DOHH2 (cell line): ENCODE results near the gene RUNX2.

Experiments used
- CTCF ChIP-seq: fragments of 200-600 bp; sonication (generic); IDR thresholded peaks from one replicate; pipeline ENCODE4 v1.5.1; 2014; ENCODE audit warnings: antibody characterized with exemption, mild to moderate bottlenecking, low read depth, low read length; ENCODE audit not compliant: poor library complexity, severe bottlenecking
- EZH2phosphoT487 ChIP-seq: fragments of 200-600 bp; sonication (generic); IDR thresholded peaks from 2 replicates; pipeline ENCODE4 v1.6.1; 2017; ENCODE audit warnings: borderline replicate concordance, mild to moderate bottlenecking, antibody characterized with exemption, low read length, moderate library complexity, mixed read lengths

DNA sequence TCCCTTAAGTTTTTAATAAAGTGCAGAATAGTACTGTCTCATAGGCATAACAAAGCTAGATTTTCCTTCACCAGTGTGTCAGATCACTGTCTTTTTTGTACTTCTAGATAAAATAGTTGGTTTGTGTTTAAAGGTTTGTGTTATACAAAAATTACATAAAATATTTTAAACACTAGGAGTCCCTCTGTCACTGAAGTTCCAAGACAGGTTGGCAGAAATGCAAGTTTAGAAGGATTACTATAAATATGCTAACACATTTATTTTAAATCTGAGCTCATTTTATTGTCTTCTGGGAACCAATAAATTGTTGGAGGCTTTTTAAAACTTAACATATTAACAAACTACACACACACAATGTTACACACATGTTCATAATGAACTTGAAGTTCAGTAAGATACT, 30.8 kb upstream of the RUNX2 start:
- TF ChIP-seq CTCF, result no peak
- TF ChIP-seq EZH2phosphoT487, result no peak
